ENCODE results near the gene CYS1. TPM values are rescaled to one million over a fixed set of nuclear protein-coding genes. Genes with fewer than 3 reads are reported as not detected.

CYS1 gene
- polyA plus RNA-seq, 3 donors: not detected

GRCh38 chr2:10071176-10071575 lies 9.0 kb downstream of the CYS1 start:
- Mint-ChIP-seq H3K36me3 (no peaks in the 10 kb centered on the region), H3K27me3 (ENCODE audit: low read depth in 3 of 3) (peaks cover 33 to 47% (median 42%) of the 10 kb centered on the region in 3 donors), H3K4me1 (peaks cover 3% of the 10 kb centered on the region), H3K27ac (no peak overlapping the region), H3K4me3 (no peak overlapping the region), H3K9me3 (peaks cover 0 to 3% (median 1%) of the 10 kb centered on the region in 7 donors)
- H3K9ac ChIP-seq (ENCODE audit: insufficient read depth, low read length, poor library complexity, severe bottlenecking): no peak overlapping the region
- H3K27ac ChIP-seq (ENCODE audit: low read depth in 1 of 2, low read length in 2 of 2): no peak overlapping the region
- no peaks in the 10 kb centered on the region for H3K79me2 ChIP-seq (ENCODE audit: insufficient read depth, low read length)
- H3K4me2 ChIP-seq (replicated peaks; ENCODE audit: extremely low read depth, low read length, poor library complexity, severe bottlenecking): no peak overlapping the region
- H3K4me3 ChIP-seq (replicated peaks in 1 of 3; ENCODE audit: low read depth in 2 of 3, low read length in 3 of 3): no peak overlapping the region
- no peaks in the 10 kb centered on the region for H4K20me1 ChIP-seq (ENCODE audit: insufficient read depth, low read length)
- H2AFZ ChIP-seq (ENCODE audit: insufficient read depth, low read depth, low read length, poor library complexity, severe bottlenecking): no peak overlapping the region
- DNase-seq: no peak
- H3K27me3 ChIP-seq (ENCODE audit: control insufficient read depth in 2 of 2, insufficient read depth in 2 of 2, low read length in 2 of 2): peaks cover 11 to 35% of the 10 kb centered on the region in 2 donors
- no peak for TF ChIP-seq CTCF (IDR thresholded peaks at IDR 0.05)
- 96% methylated on average over 16 of the region's 16 CpGs for WGBS (ENCODE audit: insufficient coverage)
- H3K9me3 ChIP-seq (replicated peaks in 1 of 2; ENCODE audit: control insufficient read depth in 1 of 2, insufficient read depth in 1 of 2, low read length in 2 of 2): no peaks in the 10 kb centered on the region
- intact Hi-C loops (cut with micrococcal nuclease): loop anchor here in 1 of 2 donors (5.0 kb wide), 1 partner anchor 601 kb away; no protein-coding TSS in a partner anchor
- no peaks in the 10 kb centered on the region for H3K4me1 ChIP-seq (ENCODE audit: control insufficient read depth in 1 of 2, insufficient read depth in 2 of 2, low read length in 2 of 2)
- H3K36me3 ChIP-seq (replicated peaks in 1 of 2; ENCODE audit: control insufficient read depth in 1 of 2, insufficient read depth in 2 of 2, low read length in 2 of 2): no peaks in the 10 kb centered on the region

GRCh38 chr2:10067881-10068280 lies 12.3 kb downstream of the CYS1 start:
- peaks cover 0 to 3% of the 10 kb centered on the region in 2 donors for H3K27me3 ChIP-seq (ENCODE audit: control insufficient read depth in 2 of 2, insufficient read depth in 2 of 2, low read length in 2 of 2)
- Mint-ChIP-seq H3K36me3 (no peaks in the 10 kb centered on the region), H3K27me3 (ENCODE audit: low read depth in 3 of 3) (peaks cover 9 to 19% (median 16%) of the 10 kb centered on the region in 3 donors), H3K4me3 (no peak overlapping the region), H3K9me3 (peaks cover 0 to 5% (median 2%) of the 10 kb centered on the region in 7 donors), H3K27ac (no peak overlapping the region), H3K4me1 (peaks cover 15% of the 10 kb centered on the region)
- H3K4me2 ChIP-seq (replicated peaks; ENCODE audit: extremely low read depth, low read length, poor library complexity, severe bottlenecking): no peak overlapping the region
- no peaks in the 10 kb centered on the region for H4K20me1 ChIP-seq (ENCODE audit: insufficient read depth, low read length)
- H3K27ac ChIP-seq (ENCODE audit: low read depth in 1 of 2, low read length in 2 of 2): no peak overlapping the region
- no peak overlapping the region for H3K9ac ChIP-seq (ENCODE audit: insufficient read depth, low read length, poor library complexity, severe bottlenecking)
- no peak for TF ChIP-seq CTCF (IDR thresholded peaks at IDR 0.05)
- no peak for DNase-seq
- H3K79me2 ChIP-seq (ENCODE audit: insufficient read depth, low read length): no peaks in the 10 kb centered on the region
- H3K36me3 ChIP-seq (replicated peaks in 1 of 2; ENCODE audit: control insufficient read depth in 1 of 2, insufficient read depth in 2 of 2, low read length in 2 of 2): no peaks in the 10 kb centered on the region
- H3K4me1 ChIP-seq (ENCODE audit: control insufficient read depth in 1 of 2, insufficient read depth in 2 of 2, low read length in 2 of 2): peaks cover 10 to 12% of the 10 kb centered on the region in 2 donors
- intact Hi-C loops (cut with micrococcal nuclease): no loop called here
- no CpG with 5 or more reads among the region's 1 CpG for WGBS (ENCODE audit: insufficient coverage)
- H3K9me3 ChIP-seq (replicated peaks in 1 of 2; ENCODE audit: control insufficient read depth in 1 of 2, insufficient read depth in 1 of 2, low read length in 2 of 2): no peaks in the 10 kb centered on the region
- H3K4me3 ChIP-seq (replicated peaks in 1 of 3; ENCODE audit: low read depth in 2 of 3, low read length in 3 of 3): no peak overlapping the region
- H2AFZ ChIP-seq (ENCODE audit: insufficient read depth, low read depth, low read length, poor library complexity, severe bottlenecking): no peak overlapping the region

All from CD14-positive monocyte (primary cell).